Retinal pigment epithelial cell (primary cell): ENCODE results near the gene GNGT1.

Experiments used
- DNase-seq: peaks from one replicate; pipeline ENCODE4 v3.0.0-alpha.2; 2010; ENCODE audit warnings: low read depth
- H3K4me3 ChIP-seq: 2 replicates; pipeline ENCODE4 v1.5.1; 2011; ENCODE audit warnings: mild to moderate bottlenecking, low read length, control low read depth, moderate library complexity
- CTCF ChIP-seq: conservative IDR thresholded peaks from 2 replicates; pipeline ENCODE4 v1.5.1; 2011; ENCODE audit warnings: low read depth, low read length, control low read depth, inconsistent platforms

The GNGT1 gene

GRCh38 chr7:93906267-93906666 lies at the start of gene GNGT1:
Gene GNGT1 (plus strand): TSS chr7:93906567. CDS start chr7:93906747, 180 bp downstream.
- H3K4me3 ChIP-seq: no peak within 1 kb of the TSS
- no peak for TF ChIP-seq CTCF
- no peak for DNase-seq

- no peak overlapping the region for H3K4me3 ChIP-seq
- no peak for DNase-seq
- no peak for TF ChIP-seq CTCF
Measured at GRCh38 chr7:93858857-93859256, 47.5 kb upstream of the GNGT1 start.

GRCh38 chr7:93860261-93860660 lies 46.1 kb upstream of the GNGT1 start:
- no peak for DNase-seq
- no peak for TF ChIP-seq CTCF
- H3K4me3 ChIP-seq: no peak overlapping the region

- no peak overlapping the region for H3K4me3 ChIP-seq
- no peak for TF ChIP-seq CTCF
- DNase-seq: no peak
Measured at GRCh38 chr7:93861325-93861949, 44.9 kb upstream of the GNGT1 start.

- no peak for DNase-seq
- no peak for TF ChIP-seq CTCF
- no peak overlapping the region for H3K4me3 ChIP-seq
Measured at GRCh38 chr7:93862651-93863050, 43.7 kb upstream of the GNGT1 start.

GRCh38 chr7:93866886-93867285 lies 39.5 kb upstream of the GNGT1 start:
- no peak for DNase-seq
- no peak for TF ChIP-seq CTCF
- no peak overlapping the region for H3K4me3 ChIP-seq

GRCh38 chr7:93873998-93874574 lies 32.3 kb upstream of the GNGT1 start:
- no peak overlapping the region for H3K4me3 ChIP-seq
- DNase-seq: no peak
- TF ChIP-seq CTCF: no peak
